AG04450 (cell line): ENCODE measurements around the gene MYO1C. TPM values are rescaled to one million over a fixed set of nuclear protein-coding genes. Genes with fewer than 3 reads are reported as not detected.
A peak's percentile ranks its signal among the peaks of the same experiment; 100 is the strongest.

Experiments
- CTCF ChIA-PET: fragments of 300-600, 350-600 bp; formaldehyde crosslinking; extraction: SDS; loops from one replicate; lab custom pipeline; 2022; ENCODE audit warnings: antibody characterized with exemption, inconsistent platforms; lab: Charles Lee
- POLR2A ChIA-PET: fragments of 350-600 bp; formaldehyde crosslinking; extraction: SDS; loops from one replicate; lab custom pipeline; 2021; ENCODE audit warnings: antibody characterized with exemption, inconsistent platforms; lab: Yijun Ruan, JAX
- DNase-seq: peaks from one replicate; pipeline ENCODE4 v3.0.0-alpha.2; 2011; ENCODE audit warnings: low read depth, low spot score
- H3K27ac ChIP-seq: one replicate; pipeline ENCODE4 v1.5.1; 2012; ENCODE audit warnings: low read depth, low read length, control low read depth
- H3K27me3 ChIP-seq: one replicate; pipeline ENCODE4 v1.6.0; 2012; ENCODE audit warnings: low read length; ENCODE audit not compliant: control insufficient read depth, insufficient read depth
- H3K4me3 ChIP-seq: 2 replicates; pipeline ENCODE4 v1.5.1; 2011; ENCODE audit warnings: mild to moderate bottlenecking, low read depth, low read length, control low read depth
- H3K9me3 ChIP-seq: 2 replicates; pipeline ENCODE4 v1.5.1; 2012; ENCODE audit warnings: low read length; ENCODE audit not compliant: control insufficient read depth, insufficient read depth
- polyA plus RNA-seq: library from polyadenylated mRNA; depleted of rRNA; stranded (reverse); fragments of >200 nt; gene quantifications from 2 replicates; pipeline ENCODE4 v1.2.3, GENCODE V29; 2011
- TF ChIP-seq, protein P1 (sequence below): IDR thresholded peaks from 2 replicates; pipeline ENCODE4 v1.5.1; 2011; ENCODE audit warnings: low read depth, low read length, control low read depth, inconsistent platforms

Gene MYO1C
- polyA plus RNA-seq, 1 experiment, result 147 TPM

DNA sequence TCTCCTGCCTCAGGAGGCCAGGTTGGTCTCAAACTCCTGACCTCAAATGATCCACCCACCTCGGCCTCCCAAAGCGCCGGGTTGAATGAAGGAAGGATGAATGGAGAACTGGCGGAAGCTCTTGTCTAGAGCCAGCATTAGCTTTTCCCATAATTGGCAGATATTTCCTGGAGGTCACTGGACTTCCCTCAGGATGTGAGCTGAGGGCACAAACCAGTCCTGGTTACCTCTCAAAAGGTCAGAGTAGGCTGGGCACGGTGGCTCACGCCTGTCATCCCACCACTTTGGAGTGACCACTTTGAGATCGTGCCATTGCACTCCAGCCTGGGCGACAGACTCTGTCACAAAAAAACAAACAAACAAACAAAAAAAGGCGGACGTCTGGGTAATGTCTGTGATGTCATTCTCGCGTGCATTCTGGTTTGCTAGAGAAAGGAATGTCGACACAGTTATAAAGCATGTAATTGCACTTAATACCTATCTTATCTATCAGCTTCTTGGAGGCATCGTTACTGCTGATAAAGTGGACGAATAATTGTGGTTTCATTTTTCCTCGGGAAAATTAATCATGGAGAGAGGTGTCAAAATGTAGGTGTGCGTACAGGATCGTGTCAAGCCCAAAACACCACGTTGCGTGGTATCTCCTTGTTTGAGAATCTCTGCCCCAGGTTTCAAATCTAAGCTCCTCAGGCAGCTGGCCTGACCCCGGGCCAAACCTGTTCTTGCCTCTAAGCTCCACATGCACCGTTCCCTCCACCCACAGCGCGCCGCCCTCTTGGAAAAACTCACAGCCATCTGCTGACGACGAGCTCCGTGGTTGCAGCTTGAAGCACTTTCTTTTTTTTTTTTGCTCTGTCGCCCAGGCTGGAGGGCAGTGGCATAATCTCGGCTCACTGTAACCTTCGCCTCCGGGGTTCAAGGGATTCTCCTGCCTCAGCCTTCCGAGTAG is 30.0 kb downstream of the MYO1C start:
- CTCF ChIA-PET, result interaction anchor here (0.8 to 1.0 kb wide), 2 partner anchors 97 to 98 kb away, joined by 4 to 5 read pairs; no protein-coding TSS in a partner anchor
- H3K27me3 ChIP-seq, result no peaks in the 10 kb centered on the region

DNA sequence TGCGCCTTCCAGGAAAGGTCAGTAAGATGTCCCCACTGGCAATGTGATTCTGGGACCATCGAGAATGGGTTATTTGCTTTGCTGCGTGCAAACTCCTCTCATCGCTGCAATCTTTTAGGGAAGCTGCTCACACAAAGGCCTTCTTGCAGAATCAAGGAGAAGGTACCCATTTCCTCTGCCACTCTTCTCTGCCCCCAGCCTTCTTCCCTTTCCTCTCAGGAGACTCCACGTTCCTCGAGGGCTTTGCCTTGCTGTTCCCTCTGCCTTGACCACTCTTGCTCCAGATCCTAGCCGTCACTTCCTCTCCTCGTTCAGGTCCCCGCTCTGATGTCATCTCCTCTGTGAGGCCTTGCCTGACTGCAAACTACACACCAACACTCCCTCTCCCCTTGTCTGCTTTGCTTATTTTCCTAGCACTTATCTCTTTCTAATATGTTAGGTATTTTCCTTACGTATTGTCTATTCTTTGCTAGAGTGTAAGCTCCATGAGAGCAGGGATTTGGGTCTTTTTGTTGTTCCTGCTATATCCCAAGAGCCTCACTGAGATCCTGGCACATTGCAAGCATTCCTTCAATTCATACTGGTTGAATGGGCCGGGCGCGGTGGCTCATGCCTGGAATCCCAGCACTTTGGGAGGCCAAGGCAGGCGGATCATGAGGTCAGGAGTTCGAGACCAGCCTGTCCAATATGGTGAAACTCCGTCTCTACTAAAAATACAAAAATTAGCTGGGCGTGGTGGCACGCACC is 31.1 kb downstream of the MYO1C start:
- Histone ChIP-seq H3K4me3 (no peak overlapping the region), H3K27ac (no peak overlapping the region), H3K9me3 (peaks cover 5% of the 10 kb centered on the region; the same call in 1 of the 2 replicates), H3K27me3 (no peaks in the 10 kb centered on the region)
- ChIA-PET POLR2A (no interaction called here), CTCF (interaction anchor here (0.8 to 1.5 kb wide), 2 partner anchors 96 kb away, joined by 4 to 6 read pairs; no protein-coding TSS in a partner anchor)
- no peak for DNase-seq
- TF ChIP-seq, protein P1, sequence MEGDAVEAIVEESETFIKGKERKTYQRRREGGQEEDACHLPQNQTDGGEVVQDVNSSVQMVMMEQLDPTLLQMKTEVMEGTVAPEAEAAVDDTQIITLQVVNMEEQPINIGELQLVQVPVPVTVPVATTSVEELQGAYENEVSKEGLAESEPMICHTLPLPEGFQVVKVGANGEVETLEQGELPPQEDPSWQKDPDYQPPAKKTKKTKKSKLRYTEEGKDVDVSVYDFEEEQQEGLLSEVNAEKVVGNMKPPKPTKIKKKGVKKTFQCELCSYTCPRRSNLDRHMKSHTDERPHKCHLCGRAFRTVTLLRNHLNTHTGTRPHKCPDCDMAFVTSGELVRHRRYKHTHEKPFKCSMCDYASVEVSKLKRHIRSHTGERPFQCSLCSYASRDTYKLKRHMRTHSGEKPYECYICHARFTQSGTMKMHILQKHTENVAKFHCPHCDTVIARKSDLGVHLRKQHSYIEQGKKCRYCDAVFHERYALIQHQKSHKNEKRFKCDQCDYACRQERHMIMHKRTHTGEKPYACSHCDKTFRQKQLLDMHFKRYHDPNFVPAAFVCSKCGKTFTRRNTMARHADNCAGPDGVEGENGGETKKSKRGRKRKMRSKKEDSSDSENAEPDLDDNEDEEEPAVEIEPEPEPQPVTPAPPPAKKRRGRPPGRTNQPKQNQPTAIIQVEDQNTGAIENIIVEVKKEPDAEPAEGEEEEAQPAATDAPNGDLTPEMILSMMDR, result no peak

More for the DNA sequence above, 30.0 kb downstream of the MYO1C start:
- peaks cover 5% of the 10 kb centered on the region; the same call in 1 of the 2 replicates for H3K9me3 ChIP-seq
- H3K27ac ChIP-seq, result no peak overlapping the region
- no peak overlapping the region for H3K4me3 ChIP-seq
- no peak for DNase-seq
- TF ChIP-seq, protein P1, result no peak
- POLR2A ChIA-PET, result interaction anchor here (1.2 kb wide), 1 partner anchor 10 kb away, joined by 3 read pairs; no protein-coding TSS in a partner anchor

DNA sequence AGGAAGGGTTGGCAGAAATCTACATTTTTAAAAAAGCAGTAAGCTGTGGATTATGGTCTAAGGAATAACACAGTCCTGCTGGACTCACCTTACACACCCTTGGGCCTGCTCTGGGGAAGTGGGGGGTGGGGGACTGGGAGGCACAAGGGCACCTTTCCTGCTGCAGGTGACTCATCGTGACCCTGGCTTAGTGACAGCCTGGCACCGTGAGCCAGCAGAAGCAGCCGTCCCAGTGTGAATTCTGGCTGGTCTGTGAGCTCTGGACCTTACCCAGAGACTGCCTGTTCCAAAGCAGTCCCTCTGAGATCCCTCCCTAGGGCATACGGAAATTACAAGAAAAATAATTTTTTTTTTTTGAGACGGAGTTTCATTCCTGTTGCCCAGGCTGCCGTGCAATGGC is 32.3 kb downstream of the MYO1C start:
- Histone ChIP-seq H3K27me3 (no peaks in the 10 kb centered on the region), H3K9me3 (peaks cover 5% of the 10 kb centered on the region; the same call in 1 of the 2 replicates), H3K4me3 (no peak overlapping the region), H3K27ac (no peak overlapping the region)
- POLR2A ChIA-PET, result interaction anchor here (0.6 to 1.4 kb wide), 3 partner anchors 9 to 38 kb away, joined by 3 to 10 read pairs (median 3); no protein-coding TSS in a partner anchor
- CTCF ChIA-PET, result interaction anchor here (1.5 to 1.6 kb wide), 2 partner anchors 56 to 95 kb away, joined by 3 to 6 read pairs; partner anchors contain the start of gene INPP5K
- no peak for DNase-seq
- TF ChIP-seq, protein P1, result no peak

DNA sequence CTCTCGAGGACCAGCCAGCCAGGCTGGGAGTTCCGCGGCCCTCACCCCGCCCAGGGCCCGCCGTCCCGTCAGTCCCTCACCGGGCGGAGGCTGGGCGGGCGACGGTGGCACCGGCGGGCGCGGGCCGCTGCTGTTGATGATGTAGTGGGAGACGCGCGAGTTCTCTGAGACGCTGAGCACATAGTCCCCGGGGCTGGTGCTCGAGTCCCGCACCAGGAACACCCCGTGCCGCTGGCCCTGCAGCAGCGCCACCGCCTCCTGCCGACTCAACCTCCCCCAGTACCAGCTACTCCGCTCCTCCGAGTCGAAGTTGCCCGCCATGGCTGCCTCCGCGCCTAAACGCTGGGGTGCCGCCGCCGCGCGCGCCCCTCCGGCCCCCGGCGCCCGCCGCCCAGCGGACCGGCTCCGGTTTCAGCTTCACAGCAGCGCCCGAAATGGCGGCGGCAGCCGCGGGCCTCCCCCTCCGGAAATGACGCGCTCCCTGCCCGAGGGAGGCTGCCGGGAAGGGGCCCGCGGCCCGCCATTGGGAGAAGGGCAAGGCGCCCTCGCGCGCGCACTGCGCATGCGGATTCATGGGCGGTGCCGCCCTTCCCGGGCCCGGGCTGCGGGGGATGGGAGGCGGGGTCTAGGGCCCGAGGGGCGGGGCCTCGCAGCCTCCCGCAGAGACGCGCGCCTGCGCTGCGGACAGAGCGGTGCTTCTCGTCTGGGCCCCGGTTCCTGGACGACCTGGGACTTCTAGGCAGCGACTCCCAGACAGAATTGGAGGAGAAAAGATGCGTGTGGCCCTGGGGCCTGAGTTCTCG is 36.5 kb downstream of the MYO1C start, which contains the start of gene CRK:
Gene CRK, minus strand, starts transcription at position 436 of the 803 bp plus-strand sequence. Its CDS starts 115 bp downstream, at position 321.
- TF ChIP-seq, protein P1, result no peak
- H3K9me3 ChIP-seq, result no peaks in the 10 kb centered on the region; the same call in 1 of the 2 replicates
- peak; percentile 86 for DNase-seq
- CTCF ChIA-PET, result interaction anchor here (1.1 kb wide), 1 partner anchor 91 kb away, joined by 3 read pairs; no protein-coding TSS in a partner anchor
- peak within 1 kb of the TSS; percentile 93 for H3K4me3 ChIP-seq
- H3K27me3 ChIP-seq, result no peaks in the 10 kb centered on the region
- POLR2A ChIA-PET, result interaction anchor here (0.5 to 1.2 kb wide), 3 partner anchors 27 to 91 kb away, joined by 3 to 7 read pairs (median 5); partner anchors contain the start of gene YWHAE
- peak within 1 kb of the TSS; percentile 83 for H3K27ac ChIP-seq
